AG10803 (cell line): ENCODE measurements around the gene G0S2.

ENCODE experiments used
- DNase-seq: peaks from one replicate; pipeline ENCODE4 v3.0.0; 2010; ENCODE audit warnings: low read depth
- H3K4me3 ChIP-seq: 2 replicates; pipeline ENCODE4 v1.5.1; 2011; ENCODE audit warnings: mild to moderate bottlenecking, low read length, control low read depth
- CTCF ChIP-seq: conservative IDR thresholded peaks from 2 replicates; pipeline ENCODE4 v1.5.1; 2011; ENCODE audit warnings: mild to moderate bottlenecking, low read length, control low read depth, inconsistent platforms

Gene G0S2

DNA sequence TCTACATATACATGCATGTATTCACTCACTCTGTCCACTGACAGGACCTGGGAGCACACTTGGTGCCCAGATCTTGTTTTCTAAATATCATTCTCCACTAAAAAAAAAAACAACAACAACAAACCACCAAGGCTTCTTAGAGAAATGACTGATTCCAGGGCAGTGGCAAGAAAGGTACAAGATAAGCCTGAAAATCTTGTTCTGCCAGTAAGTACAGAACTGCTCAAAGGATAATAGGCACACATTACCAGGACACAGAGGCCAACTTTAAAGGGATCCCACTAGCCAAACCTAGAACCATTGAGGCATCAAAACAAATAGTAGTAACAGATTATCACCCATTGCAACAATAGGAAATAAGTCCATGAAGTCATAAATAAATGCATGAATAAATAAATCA, 40.1 kb downstream of the G0S2 start:
- DNase-seq: no peak
- TF ChIP-seq CTCF: no peak
- H3K4me3 ChIP-seq: no peak overlapping the region

DNA sequence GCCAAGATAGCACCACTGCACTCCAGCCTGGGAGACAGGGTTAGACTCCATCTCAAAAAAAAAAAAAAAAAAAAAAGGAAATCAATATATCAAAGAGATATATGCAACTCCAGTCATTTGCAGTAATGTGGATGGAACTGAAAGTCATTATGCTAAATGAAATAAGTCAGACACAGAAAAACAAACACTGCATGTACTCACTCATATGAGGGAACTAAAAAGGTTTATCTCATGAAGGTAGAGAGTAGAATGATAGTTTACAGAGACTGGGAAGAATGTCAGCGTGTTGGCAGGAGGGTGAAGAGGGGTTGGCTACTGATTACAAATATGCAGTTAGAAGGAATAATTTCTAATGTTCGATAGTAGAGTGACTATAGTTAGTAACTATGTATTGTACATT, 42.6 kb downstream of the G0S2 start:
- H3K4me3 ChIP-seq: no peak overlapping the region
- no peak for DNase-seq
- no peak for TF ChIP-seq CTCF

DNA sequence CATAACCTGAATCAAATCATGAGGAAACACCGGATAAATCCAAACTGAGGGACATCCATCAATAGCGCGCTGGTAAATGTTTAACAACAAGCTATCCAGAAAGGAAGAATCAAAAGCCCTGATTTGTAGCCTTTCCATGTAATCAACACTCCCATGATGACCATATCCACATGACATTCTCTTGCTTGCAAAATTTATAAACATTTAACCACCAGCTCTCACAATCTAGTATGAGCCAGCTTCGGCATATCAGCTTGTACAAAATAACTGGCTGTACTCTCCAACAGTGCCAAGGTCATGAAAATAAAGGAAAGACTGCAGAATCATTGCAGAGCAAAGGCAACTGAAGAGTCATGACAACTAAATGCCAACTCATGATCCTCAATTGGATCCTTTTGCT, 45.1 kb downstream of the G0S2 start:
- H3K4me3 ChIP-seq: no peak overlapping the region
- peak; percentile 5 for DNase-seq
- TF ChIP-seq CTCF: no peak

DNA sequence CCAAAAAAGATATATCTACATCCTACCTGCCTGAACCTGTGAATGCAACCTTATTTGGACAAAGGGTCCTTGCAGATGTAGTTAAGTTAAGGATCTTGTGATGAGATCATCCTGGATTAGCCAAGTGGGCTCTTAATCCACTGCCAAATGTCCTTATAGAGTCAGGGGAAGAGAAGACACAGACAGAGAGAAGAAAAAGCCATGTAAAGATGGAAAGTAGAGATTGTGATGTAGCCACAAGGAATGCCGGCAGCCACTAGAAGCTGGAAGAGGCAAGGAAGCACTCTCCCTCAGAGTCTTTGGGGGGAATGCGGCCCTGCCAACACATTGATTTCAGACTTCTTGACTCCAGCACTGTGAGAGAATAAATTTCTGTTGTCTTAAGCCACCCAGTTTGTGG, 45.6 kb downstream of the G0S2 start:
- DNase-seq: no peak
- TF ChIP-seq CTCF: no peak

GRCh38 chr1:209721323-209721722, 46.1 kb downstream of the G0S2 start:
- DNase-seq: no peak
- H3K4me3 ChIP-seq: no peak overlapping the region
- no peak for TF ChIP-seq CTCF

More for the DNA sequence above, 45.6 kb downstream of the G0S2 start:
- H3K4me3 ChIP-seq: no peak overlapping the region

- no peak overlapping the region for H3K4me3 ChIP-seq
- TF ChIP-seq CTCF: no peak
- no peak for DNase-seq
These were observed 48.1 kb downstream of the G0S2 start for GRCh38 chr1:209723265-209723664.

DNA sequence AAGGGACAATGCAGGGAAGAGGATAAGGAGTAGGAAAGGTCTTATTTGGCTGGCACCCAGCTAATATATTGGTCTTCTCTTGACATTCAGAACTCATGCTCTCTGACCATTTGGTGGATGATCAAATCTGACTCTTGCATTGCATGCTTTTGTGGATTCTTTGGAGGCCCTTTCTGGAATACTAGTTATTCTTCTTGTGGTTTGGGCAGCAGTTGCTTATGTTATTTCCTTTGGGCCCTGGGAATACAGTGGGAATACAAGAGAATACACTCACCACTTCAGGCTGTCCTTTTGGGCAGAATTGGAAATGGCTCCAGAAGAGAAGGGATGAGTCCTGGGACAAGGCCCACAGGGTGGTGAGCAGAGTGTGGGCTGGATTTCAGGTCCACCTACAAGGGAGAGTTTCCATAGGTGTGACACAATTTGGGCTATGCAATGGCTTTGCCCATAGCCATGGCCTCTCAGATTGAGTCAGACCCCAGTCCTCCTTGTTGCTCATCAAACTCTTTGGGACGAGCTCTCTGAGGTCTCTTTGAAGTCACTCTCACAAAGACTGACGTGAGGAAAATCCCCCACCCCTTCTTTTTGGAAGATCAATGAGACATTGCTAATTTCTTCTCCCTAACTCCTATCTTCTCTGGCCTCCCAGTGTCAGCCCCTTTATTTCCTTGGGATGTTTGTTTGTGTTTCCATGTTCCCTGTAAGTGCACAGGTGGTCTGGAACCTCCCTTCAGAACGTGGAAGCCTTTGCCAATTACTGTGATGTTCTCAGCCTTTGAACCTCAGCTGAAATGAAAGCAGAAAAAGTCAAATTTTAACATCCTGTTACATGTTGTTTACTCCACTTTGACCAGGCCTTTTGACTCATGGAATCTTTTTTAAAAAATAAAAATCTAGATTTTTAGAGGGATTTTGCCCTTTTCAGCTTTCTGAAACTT, 48.8 kb downstream of the G0S2 start:
- TF ChIP-seq CTCF: no peak
- peak; percentile 26 for DNase-seq
- H3K4me3 ChIP-seq: no peak overlapping the region
